Measurements from ENCODE around the gene TIE1. TPM values are rescaled to one million over a fixed set of nuclear protein-coding genes. Genes with fewer than 3 reads are reported as not detected.

The TIE1 gene
- total RNA-seq = 636 and 1,011 TPM in 2 replicates

GRCh38 chr1:43300378-43301094 lies at the start of gene TIE1:
Gene TIE1 (plus strand): TSS chr1:43300982. CDS start chr1:43301072, 90 bp downstream.

DNA sequence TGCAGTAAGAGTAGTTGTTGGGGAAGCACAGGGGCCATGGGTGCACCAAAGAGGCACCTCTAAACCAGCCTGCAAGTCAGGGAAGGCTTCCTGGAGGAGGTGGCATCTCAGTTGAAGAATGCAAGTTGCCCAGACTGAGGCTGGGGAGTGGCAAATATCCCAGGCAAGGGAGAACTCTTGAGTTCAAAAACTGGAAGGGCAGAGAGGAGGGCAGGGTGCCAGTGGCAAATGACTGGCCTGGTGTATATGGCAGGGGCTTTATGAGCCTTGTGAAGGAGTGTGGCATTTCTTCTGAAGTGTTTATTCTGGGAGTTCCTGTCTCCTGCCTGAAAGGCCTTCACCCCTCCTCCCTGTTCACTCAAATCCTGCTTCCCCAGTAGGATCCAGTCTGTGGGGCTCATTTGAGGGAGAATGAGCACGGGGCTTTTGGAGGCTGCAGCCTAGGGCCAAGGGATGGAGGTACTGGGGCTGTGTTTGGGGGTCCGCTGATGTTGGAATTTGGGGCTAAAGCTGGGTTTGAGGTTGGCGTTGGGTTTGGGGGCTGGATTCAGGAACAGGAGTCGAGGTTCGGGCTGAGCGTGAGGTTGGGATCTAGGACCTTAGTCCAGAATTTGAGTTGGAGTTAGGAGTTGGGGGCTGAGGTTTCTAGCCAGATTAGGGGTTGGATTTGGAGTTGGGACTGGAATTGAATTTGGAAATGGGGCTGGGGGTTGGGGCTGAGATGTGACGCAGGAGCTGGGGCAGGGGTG lies 31.0 kb upstream of the TIE1 start, which contains the start of gene TMEM125:
TMEM125 (plus strand) TSS at position 357 of the 749 bp plus-strand sequence. CDS start 2,740 bp downstream, outside the sequence.

DNA sequence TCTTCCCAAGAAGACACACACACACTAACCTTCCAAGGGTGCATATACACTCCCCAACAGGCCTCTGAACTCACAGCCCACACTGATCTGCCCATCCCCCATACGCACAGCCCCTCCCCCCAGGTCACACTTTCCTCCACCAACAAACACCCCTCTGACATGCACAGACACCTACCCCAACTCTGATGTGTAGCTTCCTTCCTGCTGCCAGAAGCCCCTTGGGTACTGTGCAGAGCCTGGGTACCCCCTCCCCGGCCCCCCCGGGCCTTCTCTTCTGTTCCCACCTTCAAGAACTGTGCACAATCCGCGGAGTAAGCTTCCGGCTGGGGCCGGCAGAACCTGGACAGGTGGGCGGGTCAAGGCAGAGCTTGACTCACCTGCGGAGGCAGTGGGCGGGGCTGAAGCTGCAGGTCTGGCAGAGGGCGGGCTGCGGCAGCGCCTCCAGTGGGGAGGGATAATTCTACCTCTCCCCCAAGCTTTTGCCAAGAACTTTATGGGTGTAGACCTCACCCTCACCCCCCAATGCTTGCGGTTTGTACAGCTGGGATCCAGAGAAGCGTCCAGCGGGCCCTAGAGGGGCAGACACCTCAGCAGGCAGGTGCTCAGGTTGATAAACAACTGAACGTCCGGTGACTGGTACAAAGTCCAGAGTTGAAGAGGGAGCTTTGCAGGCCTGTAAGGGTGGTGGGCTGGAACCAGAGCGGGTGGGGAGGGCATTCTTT lies 15.4 kb upstream of the TIE1 start, which contains the start of gene C1orf210:
C1orf210 (minus strand) TSS at position 313 of the 722 bp plus-strand sequence. CDS start 2,311 bp downstream, outside the sequence.

DNA sequence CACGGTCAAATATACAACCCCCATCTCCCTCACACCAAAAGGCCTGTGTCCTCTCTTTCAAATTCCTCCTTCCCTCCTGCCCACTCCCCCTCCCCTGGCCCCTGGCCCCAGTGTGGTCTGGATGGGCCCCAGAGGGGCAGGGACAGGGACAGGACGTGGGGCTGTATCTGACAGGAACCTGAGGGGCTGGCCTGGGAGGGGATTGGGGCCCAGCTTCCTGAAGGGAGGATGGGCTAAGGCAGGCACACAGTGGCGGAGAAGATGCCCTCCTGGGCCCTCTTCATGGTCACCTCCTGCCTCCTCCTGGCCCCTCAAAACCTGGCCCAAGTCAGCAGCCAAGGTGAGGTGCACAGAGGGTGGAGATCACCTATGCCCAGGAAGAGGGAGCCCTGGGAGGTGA lies 36.8 kb downstream of the TIE1 start, which contains the start of gene MPL:
MPL (plus strand) TSS at position 231 of the 400 bp plus-strand sequence; CDS start at position 262, 31 bp downstream.

DNA sequence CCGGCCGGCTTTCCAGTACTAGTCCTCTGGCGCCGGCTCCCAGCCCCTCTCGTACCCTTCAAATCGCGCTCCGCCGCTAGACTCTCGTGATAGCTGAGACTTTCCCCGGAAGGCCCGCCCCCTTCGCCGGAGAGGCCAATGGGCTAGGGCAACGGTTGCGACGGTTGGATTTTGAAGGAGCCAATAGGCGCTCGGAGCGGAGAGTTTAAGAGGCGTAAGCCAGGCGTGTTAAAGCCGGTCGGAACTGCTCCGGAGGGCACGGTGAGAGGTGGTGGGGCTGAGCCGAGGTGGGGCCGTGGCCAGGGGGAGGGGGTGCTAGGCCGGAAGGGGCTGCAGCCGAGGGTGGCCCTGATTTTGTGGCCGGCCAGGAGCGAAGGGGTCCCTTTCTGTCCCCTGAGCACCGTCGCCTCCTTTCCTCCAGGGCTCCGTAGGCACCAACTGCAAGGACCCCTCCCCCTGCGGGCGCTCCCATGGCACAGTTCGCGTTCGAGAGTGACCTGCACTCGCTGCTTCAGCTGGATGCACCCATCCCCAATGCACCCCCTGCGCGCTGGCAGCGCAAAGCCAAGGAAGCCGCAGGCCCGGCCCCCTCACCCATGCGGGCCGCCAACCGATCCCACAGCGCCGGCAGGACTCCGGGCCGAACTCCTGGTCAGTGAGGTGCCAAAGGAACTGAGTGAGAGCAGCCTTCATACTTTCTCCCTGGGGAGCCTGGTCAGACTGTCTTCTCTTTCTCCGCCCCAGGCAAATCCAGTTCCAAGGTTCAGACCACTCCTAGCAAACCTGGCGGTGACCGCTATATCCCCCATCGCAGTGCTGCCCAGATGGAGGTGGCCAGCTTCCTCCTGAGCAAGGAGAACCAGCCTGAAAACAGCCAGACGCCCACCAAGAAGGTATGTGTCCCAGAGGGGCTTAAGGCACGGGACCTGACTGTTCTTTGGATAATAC lies 58.2 kb downstream of the TIE1 start, which contains the start of gene CDC20:
CDC20 (plus strand) TSS at position 236 of the 948 bp plus-strand sequence; CDS start at position 471, 235 bp downstream.

DNA sequence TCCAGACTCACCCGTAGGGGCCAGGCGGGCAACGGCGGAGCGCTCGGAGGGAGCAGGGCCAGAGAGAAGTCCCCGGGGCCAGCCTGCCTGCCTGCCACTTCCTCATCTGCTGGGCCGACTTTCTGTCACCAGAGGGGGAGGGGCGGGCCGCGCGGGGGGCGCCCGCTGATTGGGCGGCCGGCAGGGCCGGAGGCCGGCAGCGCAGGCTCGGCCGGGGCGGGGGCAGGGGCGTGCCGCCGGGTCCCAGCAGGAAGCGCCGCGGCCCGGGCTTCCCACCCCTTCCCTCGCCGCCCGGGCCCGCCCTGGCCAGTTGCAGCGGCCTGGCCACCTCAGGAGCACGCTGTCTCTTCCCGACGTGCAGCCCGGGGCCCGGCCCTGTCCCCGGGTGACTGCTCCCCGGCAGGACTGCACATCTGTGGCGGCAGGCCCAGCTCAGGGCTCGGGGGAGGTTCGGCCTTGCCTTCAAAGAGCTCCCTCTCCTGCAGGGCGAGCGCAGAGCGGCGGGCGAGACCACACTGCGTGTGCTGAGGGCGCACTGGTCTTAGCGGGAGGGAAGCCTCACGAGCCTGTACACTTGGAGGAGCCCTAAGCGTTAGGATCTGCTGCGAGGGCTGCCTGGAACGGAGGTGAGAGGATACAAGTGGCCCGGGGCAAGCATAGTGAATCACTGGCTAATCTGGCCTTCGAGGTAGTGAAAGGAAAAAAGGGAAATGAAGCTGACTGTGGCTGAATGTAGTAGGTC lies 67.3 kb downstream of the TIE1 start, which contains the start of gene ELOVL1:
ELOVL1 (minus strand) TSS at position 108 of the 742 bp plus-strand sequence. CDS start 2,402 bp downstream, outside the sequence.

Other genes starting within 250 kb of the TIE1 start
- 98.3 and 146 TPM in 2 replicates for gene EBNA1BP2, start 128.7 kb upstream of the TIE1 start, total RNA-seq
- 0.10 and 1.3 TPM in 2 replicates for gene CFAP57, start 128.7 kb upstream of the TIE1 start, total RNA-seq
- not detected in 2 replicates for gene TMEM125, start 31.0 kb upstream of the TIE1 start, total RNA-seq
- not detected in 2 replicates for gene C1orf210, start 15.4 kb upstream of the TIE1 start, total RNA-seq
- gene MPL, start 36.8 kb downstream of the TIE1 start, total RNA-seq = under 0.01 and 0.10 TPM in 2 replicates
- 46.4 and 73.2 TPM in 2 replicates for gene CDC20, start 58.0 kb downstream of the TIE1 start, total RNA-seq
- 78.5 and 80.4 TPM in 2 replicates for gene ELOVL1, start 67.0 kb downstream of the TIE1 start, total RNA-seq
- gene MED8, start 88.8 kb downstream of the TIE1 start, total RNA-seq = 42.8 and 46.2 TPM in 2 replicates
- gene SZT2, start 88.9 kb downstream of the TIE1 start, total RNA-seq = 32.1 and 32.7 TPM in 2 replicates
- 137 and 244 TPM in 2 replicates for gene HYI, start 152.9 kb downstream of the TIE1 start, total RNA-seq
- 173 and 288 TPM in 2 replicates for gene PTPRF, start 229.9 kb downstream of the TIE1 start, total RNA-seq